ENCODE data around the gene HCK.

GRCh38 chr20:32111156-32111686 lies 59.2 kb downstream of the HCK start:
- TF ChIP-seq EGR1 (IDR thresholded peaks at IDR 0.05; ENCODE audit: low read depth): no peak
- no peak for TF ChIP-seq RAD21 (IDR thresholded peaks at IDR 0.05; ENCODE audit: low read depth)
- no peak for TF ChIP-seq CTCF (IDR thresholded peaks at IDR 0.05 in 2 of 3, conservative IDR thresholded peaks at IDR 0.05 in 1 of 3; ENCODE audit: borderline replicate concordance in 1 of 3, insufficient read depth in 1 of 3, low read depth in 2 of 3, low read length in 2 of 3)
- no peak for TF ChIP-seq EZH2phosphoT487 (IDR thresholded peaks at IDR 0.05; ENCODE audit: borderline replicate concordance)
- no peak for TF ChIP-seq POLR2A (IDR thresholded peaks at IDR 0.05; ENCODE audit: borderline replicate concordance, extremely low read depth, insufficient read depth, insufficient read length)
- TF ChIP-seq ZNF274 (IDR thresholded peaks at IDR 0.05; ENCODE audit: low read depth, low read length): no peak
- TF ChIP-seq ZBTB33 (IDR thresholded peaks at IDR 0.05; ENCODE audit: extremely low read depth, insufficient replicate concordance, low read length): no peak
- no peak for TF ChIP-seq SIN3A (IDR thresholded peaks at IDR 0.05; ENCODE audit: low read depth)
- TF ChIP-seq ATF3 (IDR thresholded peaks at IDR 0.05): no peak
